WERI-Rb-1 (cell line): ENCODE measurements around the gene ECD.
A peak's percentile ranks its signal among the peaks of the same experiment; 100 is the strongest.

Experiments
- DNase-seq: peaks from one replicate; pipeline ENCODE4 v3.0.0-alpha.2; 2020
- H3K27ac ChIP-seq: fragments of 250-450 bp; sonication (Bioruptor Pico); 2 replicates; pipeline ENCODE4 v1.5.1; 2020; ENCODE audit warnings: mild to moderate bottlenecking, moderate library complexity
- H3K27me3 ChIP-seq: fragments of 250-450 bp; sonication (Bioruptor Pico); 2 replicates; pipeline ENCODE4 v1.5.1; 2021; ENCODE audit warnings: mild to moderate bottlenecking, low read depth, moderate library complexity; ENCODE audit not compliant: insufficient read depth, severe bottlenecking
- H3K36me3 ChIP-seq: fragments of 250-450 bp; sonication (Bioruptor Pico); 2 replicates; pipeline ENCODE4 v1.5.1; 2020; ENCODE audit warnings: mild to moderate bottlenecking, moderate library complexity
- H3K4me3 ChIP-seq: 2 replicates; pipeline ENCODE4 v1.5.1; 2011; ENCODE audit warnings: low read depth, mild to moderate bottlenecking, control low read depth, low read length
- H3K9me3 ChIP-seq: fragments of 250-450 bp; sonication (Bioruptor Pico); 2 replicates; pipeline ENCODE4 v1.5.1; 2021; ENCODE audit warnings: mild to moderate bottlenecking, moderate library complexity; ENCODE audit not compliant: severe bottlenecking
- TF ChIP-seq, protein P1 (sequence below): IDR thresholded peaks from 2 replicates; pipeline ENCODE4 v1.5.1; 2011; ENCODE audit warnings: low read depth, mild to moderate bottlenecking, control low read depth, inconsistent platforms, low read length

ECD gene

DNA sequence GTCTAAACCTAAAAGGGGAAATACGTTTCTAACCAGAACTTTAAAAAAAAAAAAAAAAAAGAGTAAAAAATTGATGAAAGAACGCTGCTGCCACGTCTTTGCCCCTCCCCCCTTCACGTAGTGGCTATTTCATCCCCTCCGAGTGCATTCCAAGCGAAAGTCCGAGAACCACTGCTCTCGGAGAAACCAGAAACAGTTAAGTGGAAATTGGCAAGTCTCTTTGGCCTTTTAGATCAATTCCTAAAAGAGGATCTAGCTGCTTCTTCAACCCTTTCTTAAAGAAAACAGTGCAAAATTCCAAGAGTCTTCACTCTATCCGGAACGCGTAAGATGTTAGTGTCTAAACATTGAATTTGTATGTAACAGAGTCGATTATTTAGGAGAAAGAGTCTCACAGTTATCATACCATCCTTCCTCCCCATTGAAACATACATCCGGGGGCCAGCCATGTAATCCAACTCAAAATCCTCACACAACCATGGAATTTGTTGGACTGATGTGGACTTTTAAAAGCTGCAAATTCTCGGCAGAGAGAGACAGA, 72.3 kb downstream of the ECD start:
- H3K27me3 ChIP-seq = no peaks in the 10 kb centered on the region
- peak; percentile 19 for DNase-seq
- H3K27ac ChIP-seq = peak overlapping the region; percentile 77
- TF ChIP-seq, protein P1, sequence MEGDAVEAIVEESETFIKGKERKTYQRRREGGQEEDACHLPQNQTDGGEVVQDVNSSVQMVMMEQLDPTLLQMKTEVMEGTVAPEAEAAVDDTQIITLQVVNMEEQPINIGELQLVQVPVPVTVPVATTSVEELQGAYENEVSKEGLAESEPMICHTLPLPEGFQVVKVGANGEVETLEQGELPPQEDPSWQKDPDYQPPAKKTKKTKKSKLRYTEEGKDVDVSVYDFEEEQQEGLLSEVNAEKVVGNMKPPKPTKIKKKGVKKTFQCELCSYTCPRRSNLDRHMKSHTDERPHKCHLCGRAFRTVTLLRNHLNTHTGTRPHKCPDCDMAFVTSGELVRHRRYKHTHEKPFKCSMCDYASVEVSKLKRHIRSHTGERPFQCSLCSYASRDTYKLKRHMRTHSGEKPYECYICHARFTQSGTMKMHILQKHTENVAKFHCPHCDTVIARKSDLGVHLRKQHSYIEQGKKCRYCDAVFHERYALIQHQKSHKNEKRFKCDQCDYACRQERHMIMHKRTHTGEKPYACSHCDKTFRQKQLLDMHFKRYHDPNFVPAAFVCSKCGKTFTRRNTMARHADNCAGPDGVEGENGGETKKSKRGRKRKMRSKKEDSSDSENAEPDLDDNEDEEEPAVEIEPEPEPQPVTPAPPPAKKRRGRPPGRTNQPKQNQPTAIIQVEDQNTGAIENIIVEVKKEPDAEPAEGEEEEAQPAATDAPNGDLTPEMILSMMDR = no peak
- peaks cover 1% of the 10 kb centered on the region; the same call in 1 of the 2 replicates for H3K36me3 ChIP-seq
- peak overlapping the region; percentile 98 for H3K4me3 ChIP-seq
- no peaks in the 10 kb centered on the region for H3K9me3 ChIP-seq

DNA sequence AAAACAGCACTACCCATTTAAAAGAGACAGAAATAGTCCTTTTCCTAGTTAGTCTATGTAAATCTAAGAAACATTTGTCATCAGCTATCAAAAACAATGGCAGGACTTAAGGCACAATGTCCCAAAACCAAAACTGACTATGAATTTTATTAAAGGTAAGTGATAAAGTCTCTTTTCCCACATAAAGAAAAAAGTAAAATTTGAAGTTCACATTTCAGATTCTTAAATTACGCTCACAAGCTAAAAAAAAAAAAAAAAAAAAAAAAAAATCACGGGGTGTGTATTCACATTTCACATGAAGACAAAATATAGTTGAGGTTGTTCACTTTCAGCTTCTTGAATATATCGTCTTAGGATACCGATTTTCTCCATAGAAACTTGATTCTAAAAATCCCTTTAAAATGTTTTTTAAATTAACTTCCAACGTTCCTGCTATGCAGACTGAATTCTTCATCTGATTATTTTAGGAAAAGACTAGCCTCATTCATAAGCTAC, 72.8 kb downstream of the ECD start:
- H3K27me3 ChIP-seq = no peaks in the 10 kb centered on the region
- H3K36me3 ChIP-seq = no peaks in the 10 kb centered on the region
- peak overlapping the region; percentile 98 for H3K4me3 ChIP-seq
- TF ChIP-seq, protein P1 = no peak
- no peaks in the 10 kb centered on the region for H3K9me3 ChIP-seq
- DNase-seq = no peak
- H3K27ac ChIP-seq = no peak overlapping the region

DNA sequence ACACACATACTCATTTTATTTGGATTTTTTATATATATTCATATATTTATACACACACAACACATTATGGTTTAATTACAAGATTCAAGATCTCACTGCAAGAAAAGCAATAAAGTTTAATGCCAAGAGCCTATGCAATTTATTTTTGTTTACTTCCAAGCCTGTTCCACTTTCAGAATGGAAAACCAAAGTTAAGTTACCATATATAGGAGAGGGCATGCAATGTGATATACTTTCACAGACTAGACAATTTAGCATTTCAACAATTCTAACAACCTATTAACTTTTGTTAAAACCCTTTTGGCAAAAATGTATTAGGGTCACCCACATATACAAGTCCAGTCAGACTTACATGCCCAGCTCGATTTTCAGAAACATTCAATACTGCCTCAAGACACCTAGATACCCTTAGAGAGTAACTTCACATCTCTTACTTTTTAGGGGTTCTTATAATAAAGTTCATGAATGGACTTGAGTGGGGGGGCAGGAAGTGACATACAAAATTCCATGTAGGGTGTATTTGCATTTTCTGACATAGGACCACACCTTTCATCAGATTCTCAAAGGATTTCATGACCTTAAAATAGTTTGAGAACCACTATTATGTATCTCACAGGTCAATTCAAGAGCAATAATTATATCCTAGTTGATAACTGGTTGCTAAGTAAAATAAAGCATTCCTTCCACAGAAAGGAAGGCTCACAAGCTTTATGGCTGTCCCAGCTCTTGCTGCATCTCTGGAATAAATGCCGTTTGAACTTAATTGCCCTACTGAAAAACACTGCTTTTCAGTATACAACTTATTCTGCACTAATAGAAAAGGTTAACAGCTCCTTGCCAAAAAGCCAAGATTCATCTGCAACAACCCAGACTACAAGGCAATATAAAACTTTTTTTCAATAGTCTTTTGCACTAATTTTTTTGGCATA, 73.6 kb downstream of the ECD start:
- peak overlapping the region; percentile 98 for H3K4me3 ChIP-seq
- no peak for DNase-seq
- TF ChIP-seq, protein P1 = no peak
- H3K27me3 ChIP-seq = no peaks in the 10 kb centered on the region
- H3K27ac ChIP-seq = no peak overlapping the region
- H3K9me3 ChIP-seq = no peaks in the 10 kb centered on the region
- H3K36me3 ChIP-seq = no peaks in the 10 kb centered on the region

DNA sequence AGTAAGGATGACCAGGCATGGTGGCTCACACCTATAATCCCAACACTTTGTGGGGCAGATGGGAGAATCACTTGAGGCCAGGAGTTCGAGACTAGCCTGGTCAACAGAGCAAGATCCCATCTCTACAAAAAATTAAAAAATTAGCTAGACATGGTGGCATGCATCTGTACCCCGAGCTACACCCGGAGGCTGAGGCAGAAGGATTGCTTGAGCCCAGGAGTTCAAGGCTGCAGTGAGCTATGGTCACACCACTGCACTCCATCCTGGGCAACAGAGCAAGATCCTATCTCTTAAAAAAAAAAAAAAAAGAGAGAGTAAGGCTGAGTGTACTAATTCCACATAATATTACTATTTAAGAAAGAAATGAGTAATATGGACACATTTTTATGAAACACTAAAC, 75.0 kb downstream of the ECD start:
- no peaks in the 10 kb centered on the region for H3K9me3 ChIP-seq
- H3K36me3 ChIP-seq = no peaks in the 10 kb centered on the region
- no peak overlapping the region for H3K27ac ChIP-seq
- H3K27me3 ChIP-seq = no peaks in the 10 kb centered on the region
- H3K4me3 ChIP-seq = no peak overlapping the region
- no peak for DNase-seq
- TF ChIP-seq, protein P1 = no peak

DNA sequence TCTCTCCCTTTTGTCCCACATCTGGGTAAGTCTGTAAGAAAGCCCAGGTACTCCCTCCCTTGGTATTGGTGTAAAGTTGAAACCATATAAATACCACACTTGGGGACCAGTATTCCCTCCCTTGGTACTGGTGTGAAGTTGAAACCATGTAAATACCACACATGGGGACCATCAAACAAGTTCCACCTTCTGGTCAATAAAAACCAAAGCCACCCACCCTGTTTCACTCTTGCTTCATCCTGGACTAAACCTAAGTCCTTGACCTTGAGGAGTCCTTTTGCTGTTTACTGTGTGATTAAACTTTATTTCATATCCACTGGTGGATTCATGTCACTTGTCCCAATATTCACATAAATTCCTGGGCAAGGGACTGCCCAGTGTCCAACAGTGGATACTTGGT, 79.5 kb downstream of the ECD start:
- TF ChIP-seq, protein P1 = no peak
- H3K36me3 ChIP-seq = no peaks in the 10 kb centered on the region
- no peaks in the 10 kb centered on the region for H3K9me3 ChIP-seq
- H3K27ac ChIP-seq = no peak overlapping the region
- no peak for DNase-seq
- H3K27me3 ChIP-seq = no peaks in the 10 kb centered on the region
- H3K4me3 ChIP-seq = no peak overlapping the region
